ENCODE results near the gene WARS2. TPM values are rescaled to one million over a fixed set of nuclear protein-coding genes. Genes with fewer than 3 reads are reported as not detected.

Gene WARS2
- total RNA-seq, 1 donor from 2014 or later: 9.5 TPM

GRCh38 chr1:118986555-118987467, 153.6 kb downstream of the WARS2 start:
- Histone ChIP-seq H3K4me1 (peaks cover 46% of the 10 kb centered on the region), H3K27ac (replicated peaks) (peak overlapping the region; percentile 47), H3K27me3 (ENCODE audit: low read depth) (peaks cover 100% of the 10 kb centered on the region), H3K9me3 (replicated peaks) (no peaks in the 10 kb centered on the region), H3K36me3 (no peaks in the 10 kb centered on the region), H3K4me3 (peak overlapping the region; percentile 65)
- no peak for TF ChIP-seq CTCF (IDR thresholded peaks at IDR 0.05; ENCODE audit: borderline replicate concordance)
- no peak for DNase-seq
- intact Hi-C loops (cut with micrococcal nuclease): no loop called here

GRCh38 chr1:118985640-118986554, 154.6 kb downstream of the WARS2 start:
- H3K4me3 ChIP-seq: peak overlapping the region; percentile 65
- H3K27ac ChIP-seq (replicated peaks): no peak overlapping the region
- DNase-seq: no peak
- H3K9me3 ChIP-seq (replicated peaks): no peaks in the 10 kb centered on the region
- peaks cover 100% of the 10 kb centered on the region for H3K27me3 ChIP-seq (ENCODE audit: low read depth)
- intact Hi-C loops (cut with micrococcal nuclease): no loop called here
- no peak for TF ChIP-seq CTCF (IDR thresholded peaks at IDR 0.05; ENCODE audit: borderline replicate concordance)
- no peaks in the 10 kb centered on the region for H3K36me3 ChIP-seq
- H3K4me1 ChIP-seq: peaks cover 46% of the 10 kb centered on the region

GRCh38 chr1:118984722-118985639, 155.5 kb downstream of the WARS2 start:
- Histone ChIP-seq H3K36me3 (no peaks in the 10 kb centered on the region), H3K9me3 (replicated peaks) (no peaks in the 10 kb centered on the region), H3K4me3 (peak overlapping the region; percentile 65), H3K27ac (replicated peaks) (no peak overlapping the region), H3K4me1 (peaks cover 47% of the 10 kb centered on the region), H3K27me3 (ENCODE audit: low read depth) (peaks cover 100% of the 10 kb centered on the region)
- no peak for DNase-seq
- TF ChIP-seq CTCF (IDR thresholded peaks at IDR 0.05; ENCODE audit: borderline replicate concordance): no peak
- intact Hi-C loops (cut with micrococcal nuclease): no loop called here

GRCh38 chr1:118984086-118984721, 156.2 kb downstream of the WARS2 start:
- intact Hi-C loops (cut with micrococcal nuclease): no loop called here
- H3K36me3 ChIP-seq: no peaks in the 10 kb centered on the region
- TF ChIP-seq CTCF (IDR thresholded peaks at IDR 0.05; ENCODE audit: borderline replicate concordance): no peak
- H3K9me3 ChIP-seq (replicated peaks): no peaks in the 10 kb centered on the region
- DNase-seq: no peak
- H3K27ac ChIP-seq (replicated peaks): no peak overlapping the region
- H3K4me3 ChIP-seq: peak overlapping the region; percentile 65
- H3K4me1 ChIP-seq: peaks cover 55% of the 10 kb centered on the region
- H3K27me3 ChIP-seq (ENCODE audit: low read depth): peaks cover 100% of the 10 kb centered on the region
